Fibroblast of villous mesenchyme (primary cell): ENCODE measurements around the gene CATSPERD. TPM values are rescaled to one million over a fixed set of nuclear protein-coding genes. Genes with fewer than 3 reads are reported as not detected.

ENCODE experiments used
- DNase-seq: peaks from one replicate; pipeline ENCODE4 v3.0.0-alpha.2; 2010; ENCODE audit warnings: low read depth
- H3K4me3 ChIP-seq: 2 replicates; pipeline ENCODE4 v1.5.1; 2011; ENCODE audit warnings: low read depth, mild to moderate bottlenecking, low read length
- total RNA-seq: library from RNA; depleted of rRNA; stranded (reverse); fragments of >200 nt; gene quantifications from 2 replicates; pipeline ENCODE4 v1.2.3, GENCODE V29; 2012
- TF ChIP-seq, protein P1 (sequence below): IDR thresholded peaks from 2 replicates; pipeline ENCODE4 v1.5.1; 2012; ENCODE audit warnings: low read depth, mild to moderate bottlenecking, low read length; ENCODE audit not compliant: insufficient read depth

The CATSPERD gene
- total RNA-seq, 1 donor = not detected

DNA sequence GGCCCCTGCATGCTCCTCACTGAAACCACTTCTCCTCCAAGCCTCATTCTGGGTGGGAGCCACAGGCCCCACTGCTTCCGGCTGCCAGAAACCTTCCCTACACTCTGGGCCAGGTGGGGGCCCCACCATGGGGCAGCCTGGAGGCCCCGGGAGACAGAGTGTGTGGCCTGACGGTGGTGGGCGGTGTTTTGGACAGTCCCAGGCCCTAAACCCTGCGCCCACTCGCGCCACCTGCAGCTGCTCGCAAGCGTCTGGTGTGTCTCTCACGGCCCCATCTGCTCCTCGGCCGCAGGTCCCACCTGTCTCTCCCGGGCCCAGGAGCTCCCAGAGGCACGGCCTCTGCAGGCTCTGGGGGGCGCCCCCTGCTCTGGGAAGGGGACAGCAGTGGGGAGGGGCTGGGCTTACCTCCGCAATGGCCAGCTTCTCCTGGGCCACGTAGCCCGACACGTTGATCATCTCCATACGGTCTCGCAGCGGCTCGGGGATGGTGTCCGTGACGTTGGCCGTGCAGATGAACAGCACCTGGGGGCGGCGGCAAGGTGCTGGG lies 24.7 kb upstream of the CATSPERD start:
- TF ChIP-seq, protein P1, sequence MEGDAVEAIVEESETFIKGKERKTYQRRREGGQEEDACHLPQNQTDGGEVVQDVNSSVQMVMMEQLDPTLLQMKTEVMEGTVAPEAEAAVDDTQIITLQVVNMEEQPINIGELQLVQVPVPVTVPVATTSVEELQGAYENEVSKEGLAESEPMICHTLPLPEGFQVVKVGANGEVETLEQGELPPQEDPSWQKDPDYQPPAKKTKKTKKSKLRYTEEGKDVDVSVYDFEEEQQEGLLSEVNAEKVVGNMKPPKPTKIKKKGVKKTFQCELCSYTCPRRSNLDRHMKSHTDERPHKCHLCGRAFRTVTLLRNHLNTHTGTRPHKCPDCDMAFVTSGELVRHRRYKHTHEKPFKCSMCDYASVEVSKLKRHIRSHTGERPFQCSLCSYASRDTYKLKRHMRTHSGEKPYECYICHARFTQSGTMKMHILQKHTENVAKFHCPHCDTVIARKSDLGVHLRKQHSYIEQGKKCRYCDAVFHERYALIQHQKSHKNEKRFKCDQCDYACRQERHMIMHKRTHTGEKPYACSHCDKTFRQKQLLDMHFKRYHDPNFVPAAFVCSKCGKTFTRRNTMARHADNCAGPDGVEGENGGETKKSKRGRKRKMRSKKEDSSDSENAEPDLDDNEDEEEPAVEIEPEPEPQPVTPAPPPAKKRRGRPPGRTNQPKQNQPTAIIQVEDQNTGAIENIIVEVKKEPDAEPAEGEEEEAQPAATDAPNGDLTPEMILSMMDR = no peak
- no peak for DNase-seq
- no peak overlapping the region for H3K4me3 ChIP-seq

GRCh38 chr19:5696196-5697021 lies 24.0 kb upstream of the CATSPERD start:
- TF ChIP-seq, protein P1 = no peak
- no peak for DNase-seq
- no peak overlapping the region for H3K4me3 ChIP-seq

- no peak for DNase-seq
- TF ChIP-seq, protein P1 = no peak
- H3K4me3 ChIP-seq = no peak overlapping the region
Observed at GRCh38 chr19:5697022-5697889, 23.2 kb upstream of the CATSPERD start.

- TF ChIP-seq, protein P1 = no peak
- no peak overlapping the region for H3K4me3 ChIP-seq
- no peak for DNase-seq
Observed at GRCh38 chr19:5697890-5698634, 22.4 kb upstream of the CATSPERD start.

- DNase-seq = no peak
Observed at GRCh38 chr19:5698635-5699422, 21.6 kb upstream of the CATSPERD start.

More at GRCh38 chr19:5698635-5699422, 21.6 kb upstream of the CATSPERD start:
- H3K4me3 ChIP-seq = no peak overlapping the region
- TF ChIP-seq, protein P1 = no peak
